Lower leg skin (tissue), 4 donors: ENCODE results near the gene SASH1. TPM values are rescaled to one million over a fixed set of nuclear protein-coding genes. Genes with fewer than 3 reads are reported as not detected.

Experiments used
- DNase-seq, 2 donors: peaks; one replicate each; pipeline ENCODE4 v3.0.0-alpha.2; 2019; ENCODE audit warnings: low spot score in 2 of 2
- H3K4me3 ChIP-seq: fragments of 200-600 bp; sonication (generic); 2 replicates; pipeline ENCODE4 v1.5.1; 2017; ENCODE audit warnings: mild to moderate bottlenecking, low read depth; ENCODE audit not compliant: poor library complexity, severe bottlenecking
- CTCF ChIP-seq, 3 donors: fragments of 450-650 bp; IDR thresholded peaks; one replicate each; pipeline ENCODE4 v1.5.1; 2016; ENCODE audit warnings: antibody characterized with exemption in 3 of 3, mild to moderate bottlenecking in 3 of 3, moderate library complexity in 2 of 3
- POLR2A ChIP-seq, 2 donors: fragments of 450-650 bp; IDR thresholded peaks; one replicate each; pipeline ENCODE4 v1.6.1; 2016 to 2017; ENCODE audit warnings: antibody characterized with exemption in 2 of 2, mild to moderate bottlenecking in 1 of 2, moderate library complexity in 1 of 2
- WGBS, 2 donors: methylation state at CpG; one replicate each; pipeline ENCODE4 v1.1.5; 2018; 5-methylcytosine and 5-hydroxymethylcytosine counted together
- intact Hi-C: fragments of 100-400 bp; cut with DNase I; formaldehyde crosslinking; loops from one replicate; pipeline ENCODE4 v1.15.0; 2023; ENCODE audit warnings: low total_unique reads
- total RNA-seq, 4 donors: library from RNA; depleted of rRNA; stranded (reverse); fragments of >200 nt; gene quantifications; one replicate each; pipeline ENCODE4 v1.1.0, GENCODE V29; 2016

Gene SASH1
- total RNA-seq, 4 donors from 2014 or later: 74.9 to 106 (median 91.5) TPM

GRCh38 chr6:148311966-148312669, 30.5 kb upstream of the SASH1 start:
- 65 to 74% methylated on average over 3 of the region's 3 CpGs for WGBS, 2 donors
- no peak for DNase-seq
- TF ChIP-seq CTCF (IDR thresholded peaks at IDR 0.05) (no peak), POLR2A (IDR thresholded peaks at IDR 0.05) (no peak)
- intact Hi-C loops: no loop called here
- H3K4me3 ChIP-seq: no peak overlapping the region

- WGBS, 2 donors: 46 to 58% methylated on average over 8 of the region's 8 CpGs
- no peak for TF ChIP-seq CTCF (IDR thresholded peaks at IDR 0.05)
- no peak for TF ChIP-seq POLR2A (IDR thresholded peaks at IDR 0.05)
- no peak for DNase-seq
- no peak overlapping the region for H3K4me3 ChIP-seq
- intact Hi-C loops: no loop called here
Measured at GRCh38 chr6:148313488-148313887, 29.1 kb upstream of the SASH1 start.

GRCh38 chr6:148316308-148316707, 26.3 kb upstream of the SASH1 start:
- intact Hi-C loops: no loop called here
- no peak for DNase-seq
- TF ChIP-seq CTCF (IDR thresholded peaks at IDR 0.05) (no peak), POLR2A (IDR thresholded peaks at IDR 0.05) (no peak)
- 60 to 64% methylated on average over 5 of the region's 5 CpGs for WGBS, 2 donors
- no peak overlapping the region for H3K4me3 ChIP-seq

GRCh38 chr6:148317051-148317450, 25.6 kb upstream of the SASH1 start:
- intact Hi-C loops: no loop called here
- TF ChIP-seq CTCF (IDR thresholded peaks at IDR 0.05) (no peak), POLR2A (IDR thresholded peaks at IDR 0.05) (no peak)
- WGBS, 2 donors: 100% methylated on average over 1 of the region's 1 CpG

GRCh38 chr6:148317739-148318138, 24.9 kb upstream of the SASH1 start:
- WGBS, 2 donors: 91 to 96% methylated on average over 2 of the region's 2 CpGs
- H3K4me3 ChIP-seq: no peak overlapping the region
- TF ChIP-seq CTCF (IDR thresholded peaks at IDR 0.05) (no peak), POLR2A (IDR thresholded peaks at IDR 0.05) (no peak)
- DNase-seq: no peak
- intact Hi-C loops: no loop called here

More at GRCh38 chr6:148317051-148317450, 25.6 kb upstream of the SASH1 start:
- no peak for DNase-seq
- no peak overlapping the region for H3K4me3 ChIP-seq

- no peak for TF ChIP-seq POLR2A (IDR thresholded peaks at IDR 0.05)
- TF ChIP-seq CTCF (IDR thresholded peaks at IDR 0.05): no peak
- no peak for DNase-seq
- 91 to 94% methylated on average over 3 of the region's 3 CpGs for WGBS, 2 donors
- intact Hi-C loops: no loop called here
- H3K4me3 ChIP-seq: no peak overlapping the region
Measured at GRCh38 chr6:148322704-148323103, 19.9 kb upstream of the SASH1 start.
